ENCODE measurements around the gene HS3ST6. TPM values are rescaled to one million over a fixed set of nuclear protein-coding genes. Genes with fewer than 3 reads are reported as not detected.
A peak's percentile ranks its signal among the peaks of the same experiment; 100 is the strongest.
"Not testable (repeated sequence)": the region's sequence is repeated elsewhere in the genome, so short reads cannot be mapped to it uniquely, and the experiment has no call there.

HS3ST6 gene
- polyA plus RNA-seq, 1 experiment = not detected

DNA sequence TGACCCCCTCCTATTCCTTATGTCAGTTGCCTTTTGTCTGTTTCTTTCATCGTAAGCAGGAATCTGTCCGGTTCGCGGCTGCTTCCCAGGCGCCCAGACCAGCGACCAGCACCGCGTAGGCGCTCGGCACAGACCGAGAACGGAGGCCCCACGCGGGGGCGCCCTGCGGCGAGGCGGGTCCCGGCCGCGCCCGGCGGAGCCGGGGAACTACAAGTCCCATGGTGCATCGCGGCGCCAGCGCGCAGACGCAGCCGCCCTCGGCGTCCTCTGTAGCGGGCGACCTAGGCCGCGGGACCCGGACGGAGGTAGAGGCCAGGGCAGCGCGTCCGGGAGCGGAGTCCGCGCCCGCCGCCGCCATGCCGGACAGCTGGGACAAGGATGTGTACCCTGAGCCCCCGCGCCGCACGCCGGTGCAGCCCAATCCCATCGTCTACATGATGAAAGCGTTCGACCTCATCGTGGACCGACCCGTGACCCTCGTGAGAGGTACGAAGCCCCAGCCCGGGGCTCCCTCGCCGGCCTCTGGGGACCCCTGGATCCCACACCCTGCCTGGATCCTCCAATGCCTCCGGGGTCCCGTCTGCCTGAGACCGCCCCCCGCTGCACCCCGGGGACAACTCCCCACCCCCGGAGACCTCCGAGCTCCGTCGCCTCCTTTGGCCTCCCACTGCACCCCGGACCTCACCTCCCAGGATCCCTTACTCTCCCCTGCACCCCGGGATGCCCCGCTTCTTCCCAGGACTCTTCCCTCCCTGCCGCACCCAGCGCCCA, 41.2 kb upstream of the HS3ST6 start, which contains the start of gene NDUFB10:
NDUFB10 (plus strand) TSS at position 270 of the 771 bp plus-strand sequence; CDS start at position 357, 87 bp downstream.
- CTCF ChIA-PET = interaction anchor here (0.9 to 1.5 kb wide), 3 partner anchors 9 to 193 kb away, joined by 3 to 6 read pairs (median 3); no protein-coding TSS in a partner anchor

GRCh38 chr16:1958715-1959268, 40.6 kb upstream of the HS3ST6 start:
- TF ChIP-seq CTCF (IDR thresholded peaks at IDR 0.05; ENCODE audit: insufficient read depth, low read depth, low read length) = no peak
- Histone ChIP-seq H3K36me3 (ENCODE audit: control insufficient read depth, insufficient read depth, low read length) (peaks cover 17% of the 10 kb centered on the region), H3K4me3 (ENCODE audit: low read depth, low read length) (peak overlapping the region; percentile 19; the same call in 1 of the 2 replicates), H3K27me3 (ENCODE audit: control insufficient read depth, insufficient read depth, low read length) (no peaks in the 10 kb centered on the region; the same call in 1 of the 2 replicates)
- ChIA-PET CTCF (interaction anchor here (0.9 to 1.5 kb wide), 3 partner anchors 8 to 194 kb away, joined by 3 to 6 read pairs (median 3); no protein-coding TSS in a partner anchor), POLR2A (no interaction called here)
- no peak for DNase-seq (ENCODE audit: low read depth)

More for the DNA sequence above, 41.2 kb upstream of the HS3ST6 start, which contains the start of gene NDUFB10:
- TF ChIP-seq CTCF (IDR thresholded peaks at IDR 0.05; ENCODE audit: insufficient read depth, low read depth, low read length) = peak; percentile 48
- H3K36me3 ChIP-seq (ENCODE audit: control insufficient read depth, insufficient read depth, low read length) = peaks cover 17% of the 10 kb centered on the region
- DNase-seq (ENCODE audit: low read depth) = peak; percentile 30
- POLR2A ChIA-PET = no interaction called here
- H3K27me3 ChIP-seq (ENCODE audit: control insufficient read depth, insufficient read depth, low read length) = no peaks in the 10 kb centered on the region; the same call in 1 of the 2 replicates
- H3K4me3 ChIP-seq (ENCODE audit: low read depth, low read length) = peak within 1 kb of the TSS; percentile 94

DNA sequence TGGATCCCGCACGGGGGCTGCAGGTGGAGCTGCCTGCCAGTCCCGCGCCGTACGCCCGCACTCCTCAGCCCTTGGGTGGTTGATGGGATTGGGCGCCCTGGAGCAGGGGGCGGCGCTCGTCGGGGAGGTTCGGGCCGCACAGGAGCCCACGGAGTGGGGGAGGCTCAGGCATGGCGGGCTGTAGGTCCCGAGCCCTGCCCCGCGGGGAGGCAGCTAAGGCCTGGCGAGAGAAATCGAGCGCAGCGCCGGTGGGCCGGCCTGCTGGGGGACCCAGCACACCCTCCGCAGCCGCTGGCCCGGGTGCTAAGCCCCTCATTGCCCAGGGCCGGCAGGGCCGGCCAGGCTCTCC, 39.9 kb upstream of the HS3ST6 start:
- CTCF ChIA-PET = interaction anchor here (0.9 kb wide), 1 partner anchor 7 kb away, joined by 3 read pairs; no protein-coding TSS in a partner anchor
- DNase-seq (ENCODE audit: low read depth); POLR2A ChIA-PET; H3K4me3 ChIP-seq (ENCODE audit: low read depth, low read length); H3K27me3 ChIP-seq (ENCODE audit: control insufficient read depth, insufficient read depth, low read length): not testable (repeated sequence)
- H3K36me3 ChIP-seq (ENCODE audit: control insufficient read depth, insufficient read depth, low read length) = peaks cover 14% of the 10 kb centered on the region

DNA sequence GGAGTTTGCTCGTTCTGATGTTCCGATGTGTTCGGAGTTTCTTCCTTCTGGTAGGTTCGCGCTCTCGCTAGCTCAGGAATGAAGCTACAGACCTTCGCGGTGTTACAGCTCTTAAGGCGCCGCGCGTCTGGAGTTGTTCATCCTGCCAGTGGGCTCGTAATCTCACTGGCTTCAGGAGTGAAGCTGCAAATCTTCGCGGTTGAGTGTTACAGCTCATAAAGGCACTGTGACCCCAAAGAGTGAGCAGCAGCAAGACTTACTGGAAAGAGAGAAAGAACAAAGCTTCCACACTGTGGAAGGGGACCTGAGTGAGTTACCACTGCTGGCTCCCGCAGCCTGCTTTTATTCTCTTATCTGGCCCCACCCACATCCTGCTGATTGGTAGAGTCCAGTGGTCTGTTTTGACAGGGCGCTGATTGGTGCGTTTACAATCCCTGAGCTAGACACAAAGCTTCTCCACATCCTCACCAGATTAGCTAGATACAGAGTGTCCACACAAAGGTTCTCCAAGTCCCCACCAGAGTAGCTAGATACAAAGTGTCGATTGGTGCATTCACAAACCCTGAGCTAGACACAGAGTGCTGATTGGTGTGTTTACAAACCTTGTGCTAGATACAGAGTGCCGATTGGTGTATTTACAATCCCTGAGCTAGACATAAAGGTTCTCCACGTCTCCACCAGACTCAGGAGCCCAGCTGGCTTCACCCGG, 39.4 kb upstream of the HS3ST6 start:
- H3K4me3 ChIP-seq (ENCODE audit: low read depth, low read length); H3K27me3 ChIP-seq (ENCODE audit: control insufficient read depth, insufficient read depth, low read length); CTCF ChIA-PET; POLR2A ChIA-PET; DNase-seq (ENCODE audit: low read depth): not testable (repeated sequence)
- H3K36me3 ChIP-seq (ENCODE audit: control insufficient read depth, insufficient read depth, low read length) = peaks cover 12% of the 10 kb centered on the region

DNA sequence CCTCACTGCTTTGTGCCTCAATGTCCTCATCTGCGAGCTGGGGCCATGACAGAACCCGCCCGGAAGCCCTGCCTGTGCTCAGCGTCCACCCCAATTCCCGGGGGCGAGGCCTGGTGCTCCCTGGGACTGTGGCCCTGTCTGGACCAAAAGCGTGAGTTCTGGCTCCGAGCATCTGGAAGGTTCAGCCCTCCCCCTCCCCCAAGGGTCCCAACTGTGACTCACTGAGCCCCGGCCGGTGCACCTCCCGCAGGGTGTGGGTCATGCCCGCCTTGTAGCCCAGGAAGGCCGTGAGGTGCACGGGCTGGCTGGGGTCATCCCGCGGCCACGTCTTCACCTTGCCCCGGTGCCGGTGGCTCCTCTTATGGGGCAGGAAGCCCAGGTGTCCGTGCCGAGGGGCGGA, 35.5 kb upstream of the HS3ST6 start:
- H3K4me3 ChIP-seq (ENCODE audit: low read depth, low read length) = no peak overlapping the region
- no peak for TF ChIP-seq CTCF (IDR thresholded peaks at IDR 0.05; ENCODE audit: insufficient read depth, low read depth, low read length)
- DNase-seq (ENCODE audit: low read depth) = no peak
- H3K36me3 ChIP-seq (ENCODE audit: control insufficient read depth, insufficient read depth, low read length) = no peaks in the 10 kb centered on the region
- no peaks in the 10 kb centered on the region for H3K27me3 ChIP-seq (ENCODE audit: control insufficient read depth, insufficient read depth, low read length)
- POLR2A ChIA-PET = no interaction called here
- CTCF ChIA-PET = interaction anchor here (1.6 kb wide), 1 partner anchor 11 kb away, joined by 7 read pairs; the partner anchor contains the start of gene RPS2

DNA sequence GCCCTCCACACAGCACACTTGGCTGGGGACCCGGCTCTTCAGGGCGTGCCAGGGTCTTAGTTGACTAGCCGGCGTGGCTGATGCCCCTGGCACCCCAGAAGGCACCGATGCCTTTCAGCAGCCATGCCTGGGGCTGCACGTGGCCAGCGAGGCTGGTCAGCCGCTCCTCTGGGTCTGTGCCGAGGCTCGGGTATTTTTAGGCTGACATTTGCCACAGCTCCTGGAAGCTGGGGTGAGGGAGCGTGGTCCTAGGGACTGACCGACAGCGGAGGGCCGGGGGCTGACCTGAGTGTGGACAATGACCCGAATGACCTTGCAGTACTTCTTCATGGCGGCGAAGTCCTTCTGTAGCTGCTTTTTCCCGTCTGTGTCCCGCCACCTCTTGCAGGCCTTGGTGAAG, 32.3 kb upstream of the HS3ST6 start:
- no peak for DNase-seq (ENCODE audit: low read depth)
- CTCF ChIA-PET = interaction anchor here (1.1 to 1.7 kb wide), 2 partner anchors 8 to 53 kb away, joined by 3 read pairs; no protein-coding TSS in a partner anchor
- H3K4me3 ChIP-seq (ENCODE audit: low read depth, low read length) = no peak overlapping the region
- H3K27me3 ChIP-seq (ENCODE audit: control insufficient read depth, insufficient read depth, low read length) = no peaks in the 10 kb centered on the region
- POLR2A ChIA-PET = no interaction called here
- TF ChIP-seq CTCF (IDR thresholded peaks at IDR 0.05; ENCODE audit: insufficient read depth, low read depth, low read length) = no peak
- H3K36me3 ChIP-seq (ENCODE audit: control insufficient read depth, insufficient read depth, low read length) = no peaks in the 10 kb centered on the region

Data from BJ (cell line).